HCT116 (cell line): ENCODE data around the gene DUSP6. TPM values are rescaled to one million over a fixed set of nuclear protein-coding genes. Genes with fewer than 3 reads are reported as not detected.

ENCODE experiments used
- ATAC-seq: fragments of 200-7000 bp; cut with Tn5 transposase; 2 replicates; pipeline ENCODE4 v1.9.1; 2020; ENCODE audit warnings: mild to moderate bottlenecking, moderate library complexity
- BruUV-seq: library from RNA; stranded (reverse); fragments of 400-500 nt; replicated peaks from 2 replicates; lab custom pipeline; 2021; lab: Mats Ljungman, UMichigan
- CTCF ChIA-PET: fragments of 300-600 bp; sonication (Branson Sonifier 250); formaldehyde crosslinking; loops from one replicate; lab custom pipeline; 2021; ENCODE audit warnings: antibody characterized with exemption; lab: Charles Lee
- POLR2A ChIA-PET: fragments of 300-600, 350-600 bp; sonication (Branson Sonifier 250); formaldehyde crosslinking; loops from one replicate; lab custom pipeline; 2021; ENCODE audit warnings: antibody characterized with exemption; lab: Charles Lee
- RAD21 ChIA-PET, 2 experiments: fragments of 300-600 bp; sonication (Branson Sonifier 250); formaldehyde crosslinking; loops; one replicate each; lab custom pipeline; 2023; ENCODE audit warnings: low total read pairs in 2 of 2; ENCODE audit not compliant: uncharacterized antibody in 2 of 2, unreplicated experiment in 2 of 2, low non-redundant PET in 1 of 2; lab: Charles Lee
- DNase-seq: peaks from one replicate; pipeline ENCODE4 v3.0.0-alpha.2; 2010; ENCODE audit warnings: low read depth, low spot score
- H2AFZ ChIP-seq: fragments of 200-600 bp; shearing (Covaris generic), sonication (generic); 2 replicates; pipeline ENCODE4 v1.6.1; 2017; ENCODE audit warnings: low read depth, mixed run types, mixed read lengths, antibody characterized with exemption, low read length; ENCODE audit not compliant: poor library complexity, severe bottlenecking
- H3K27ac ChIP-seq: 2 replicates; pipeline ENCODE4 v1.5.1; 2012; ENCODE audit warnings: low read depth, low read length
- H3K27me3 ChIP-seq: fragments of 200-600 bp; sonication (generic); 2 replicates; pipeline ENCODE4 v1.6.1; 2016; ENCODE audit warnings: mixed run types, low read length, mixed read lengths; ENCODE audit not compliant: insufficient read depth
- H3K36me3 ChIP-seq, 2 experiments: fragments of 200-500 bp in 1 of 2; fragments of 200-600 bp in 1 of 2; sonication (Bioruptor generic) in 1 of 2; sonication (generic) in 1 of 2; 2 replicates each; pipeline versions ENCODE4 v1.5.1 to v1.6.1; 2014 to 2016; ENCODE audit warnings: low read length in 2 of 2, inconsistent platforms in 1 of 2, mixed read lengths in 1 of 2, mixed run types in 1 of 2; ENCODE audit not compliant: insufficient read depth in 2 of 2, control insufficient read depth in 1 of 2
- H3K4me1 ChIP-seq, 2 experiments: fragments of 200-600 bp in 1 of 2; sonication (generic) in 1 of 2; 2 replicates each; pipeline versions ENCODE4 v1.5.1 to v1.6.1; 2012 to 2017; ENCODE audit warnings: low read length in 2 of 2, inconsistent platforms in 1 of 2, mild to moderate bottlenecking in 1 of 2, mixed read lengths in 1 of 2, mixed run types in 1 of 2, moderate library complexity in 1 of 2; ENCODE audit not compliant: insufficient read depth in 2 of 2, control insufficient read depth in 1 of 2
- H3K4me2 ChIP-seq: fragments of 200-600 bp; sonication (generic); 2 replicates; pipeline ENCODE4 v1.6.1; 2017; ENCODE audit warnings: mixed run types, low read length, mixed read lengths
- H3K4me3 ChIP-seq, 2 experiments: fragments of 200-600 bp in 1 of 2; sonication (generic) in 1 of 2; replicated peaks in 1 of 2; 2 replicates each; pipeline ENCODE4 v1.5.1; 2011 to 2016; ENCODE audit warnings: low read length in 2 of 2, control low read depth in 1 of 2, low read depth in 1 of 2, mild to moderate bottlenecking in 1 of 2, mixed read lengths in 1 of 2, mixed run types in 1 of 2
- H3K79me2 ChIP-seq: fragments of 200-600 bp; sonication (generic); 2 replicates; pipeline ENCODE4 v1.6.1; 2017; ENCODE audit warnings: mild to moderate bottlenecking, mixed run types, low read length, moderate library complexity, mixed read lengths; ENCODE audit not compliant: insufficient read depth
- H3K9ac ChIP-seq: fragments of 200-600 bp; sonication (generic); 2 replicates; pipeline ENCODE4 v1.6.1; 2016; ENCODE audit warnings: low read length, mixed read lengths
- H3K9me2 ChIP-seq: fragments of 200-600 bp; sonication (generic), shearing (Covaris generic); 2 replicates; pipeline ENCODE4 v1.6.1; 2017; ENCODE audit warnings: mixed run types, mild to moderate bottlenecking, moderate library complexity; ENCODE audit not compliant: insufficient read depth
- H3K9me3 ChIP-seq, 2 experiments: fragments of 200-500 bp in 1 of 2; fragments of 200-600 bp in 1 of 2; sonication (Bioruptor generic) in 1 of 2; sonication (generic) in 1 of 2; 2 replicates each; pipeline ENCODE4 v1.6.1; 2014 to 2017; ENCODE audit warnings: low read length in 2 of 2, mixed read lengths in 2 of 2, inconsistent platforms in 1 of 2, low read depth in 1 of 2, mild to moderate bottlenecking in 1 of 2, mixed run types in 1 of 2, moderate library complexity in 1 of 2; ENCODE audit not compliant: control insufficient read depth in 1 of 2, insufficient read depth in 1 of 2
- H4K20me1 ChIP-seq: fragments of 200-600 bp; sonication (generic), shearing (Covaris generic); 2 replicates; pipeline ENCODE4 v1.6.1; 2017; ENCODE audit warnings: mixed run types, mild to moderate bottlenecking, moderate library complexity; ENCODE audit not compliant: insufficient read depth
- ATF3 ChIP-seq: IDR thresholded peaks from 2 replicates; pipeline ENCODE4 v1.6.1; 2012
- CBX3 ChIP-seq: IDR thresholded peaks from 2 replicates; pipeline ENCODE4 v1.6.1; 2012; ENCODE audit warnings: low read depth
- CEBPB ChIP-seq: IDR thresholded peaks from 2 replicates; pipeline ENCODE4 v1.6.1; 2012; ENCODE audit warnings: low read depth
- CTCF ChIP-seq, 3 experiments: fragments of 200-600 bp in 1 of 3; sonication (generic) in 1 of 3; IDR thresholded peaks in 2 of 3; conservative IDR thresholded peaks in 1 of 3; 2 replicates each; pipeline ENCODE4 v1.5.1; 2012 to 2017; ENCODE audit warnings: low read depth in 2 of 3, low read length in 2 of 3, antibody characterized with exemption in 1 of 3, borderline replicate concordance in 1 of 3, control low read depth in 1 of 3, mild to moderate bottlenecking in 1 of 3, mixed read lengths in 1 of 3, mixed run types in 1 of 3, moderate library complexity in 1 of 3; ENCODE audit not compliant: insufficient read depth in 1 of 3
- EGR1 ChIP-seq: IDR thresholded peaks from 2 replicates; pipeline ENCODE4 v1.6.1; 2012; ENCODE audit warnings: low read depth
- ELF1 ChIP-seq: IDR thresholded peaks from 2 replicates; pipeline ENCODE4 v1.6.1; 2012; ENCODE audit warnings: low read depth, borderline replicate concordance
- EZH2phosphoT487 ChIP-seq: fragments of 200-600 bp; IDR thresholded peaks from 2 replicates; pipeline ENCODE4 v1.6.1; 2018; ENCODE audit warnings: antibody characterized with exemption, borderline replicate concordance
- FOSL1 ChIP-seq: IDR thresholded peaks from 2 replicates; pipeline ENCODE4 v1.6.1; 2012; ENCODE audit warnings: low read depth
- JUND ChIP-seq: IDR thresholded peaks from 2 replicates; pipeline ENCODE4 v1.6.1; 2012
- POLR2A ChIP-seq: IDR thresholded peaks from 2 replicates; pipeline ENCODE4 v1.7.0; 2011; ENCODE audit warnings: borderline replicate concordance; ENCODE audit not compliant: insufficient read depth, insufficient read length; ENCODE audit errors: extremely low read depth
- POLR2AphosphoS5 ChIP-seq: IDR thresholded peaks from 2 replicates; pipeline ENCODE4 v1.6.1; 2011; ENCODE audit warnings: mild to moderate bottlenecking, low read depth, low read length, moderate library complexity
- RAD21 ChIP-seq: IDR thresholded peaks from 2 replicates; pipeline ENCODE4 v1.6.1; 2012; ENCODE audit warnings: low read depth, mild to moderate bottlenecking
- REST ChIP-seq: IDR thresholded peaks from 2 replicates; pipeline ENCODE4 v1.6.1; 2012; ENCODE audit warnings: low read depth
- SIN3A ChIP-seq: IDR thresholded peaks from 2 replicates; pipeline ENCODE4 v1.6.1; 2012; ENCODE audit warnings: low read depth
- SP1 ChIP-seq: IDR thresholded peaks from 2 replicates; pipeline ENCODE4 v1.6.1; 2012; ENCODE audit warnings: low read depth
- SRF ChIP-seq: IDR thresholded peaks from 2 replicates; pipeline ENCODE4 v1.6.1; 2012; ENCODE audit warnings: low read depth
- TCF7L2 ChIP-seq: IDR thresholded peaks from 2 replicates; pipeline ENCODE4 v1.7.0; 2011; ENCODE audit warnings: borderline replicate concordance, inconsistent platforms; ENCODE audit not compliant: insufficient read depth, insufficient read length; ENCODE audit errors: extremely low read depth
- YY1 ChIP-seq: IDR thresholded peaks from 2 replicates; pipeline ENCODE4 v1.6.1; 2011; ENCODE audit warnings: low read length, low read depth, moderate library complexity, mild to moderate bottlenecking; ENCODE audit not compliant: insufficient replicate concordance; ENCODE audit errors: extremely low read depth
- ZBTB33 ChIP-seq: IDR thresholded peaks from 2 replicates; pipeline ENCODE4 v1.6.1; 2011; ENCODE audit warnings: mild to moderate bottlenecking, low read length, moderate library complexity; ENCODE audit not compliant: insufficient replicate concordance; ENCODE audit errors: extremely low read depth
- ZFX ChIP-seq: fragments of 450-650 bp; IDR thresholded peaks from 2 replicates; pipeline ENCODE4 v1.6.1; 2017
- intact Hi-C: fragments of 100-400 bp; cut with micrococcal nuclease; formaldehyde crosslinking; loops from 2 replicates; pipeline ENCODE4 v1.10.0; 2022
- total RNA-seq: library from RNA; stranded (reverse); gene quantifications from one replicate; pipeline ENCODE4 v1.2.1, GENCODE V29; 2021; ENCODE audit not compliant: unreplicated experiment

Gene DUSP6
- total RNA-seq, 1 experiment from 2014 or later: 219 TPM

- ChIA-PET CTCF (interaction anchor here (1.5 kb wide), 1 partner anchor 10 kb away, joined by 5 read pairs; no protein-coding TSS in a partner anchor), POLR2A (no interaction called here), RAD21 (no interaction called here)
- no peak overlapping the region for H3K9ac ChIP-seq
- H3K36me3 ChIP-seq: no peaks in the 10 kb centered on the region
- no peaks in the 10 kb centered on the region for H4K20me1 ChIP-seq
- DNase-seq (no peak), ATAC-seq (no peak)
- H3K9me3 ChIP-seq: no peaks in the 10 kb centered on the region
- TF ChIP-seq YY1 (no peak), ELF1 (no peak), TCF7L2 (no peak), ZFX (no peak), SP1 (no peak), CTCF (IDR thresholded peaks at IDR 0.05 in 2 of 3, conservative IDR thresholded peaks at IDR 0.05 in 1 of 3; ENCODE audit: borderline replicate concordance in 1 of 3, insufficient read depth in 1 of 3, low read depth in 2 of 3, low read length in 2 of 3) (no peak), JUND (no peak), REST (no peak), SIN3A (no peak), CEBPB (no peak), POLR2A (no peak), EGR1 (no peak), ATF3 (no peak), CBX3 (no peak), POLR2AphosphoS5 (no peak), SRF (no peak), ZBTB33 (no peak), RAD21 (no peak), FOSL1 (no peak), EZH2phosphoT487 (no peak)
- no peak overlapping the region for H3K4me3 ChIP-seq
- no peak overlapping the region for H2AFZ ChIP-seq
- no peak overlapping the region for H3K4me2 ChIP-seq
- intact Hi-C loops: no loop called here
- H3K9me2 ChIP-seq: no peaks in the 10 kb centered on the region
- BruUV-seq: no TSS peak
- H3K27me3 ChIP-seq: no peaks in the 10 kb centered on the region
- H3K4me1 ChIP-seq: no peaks in the 10 kb centered on the region
- no peak overlapping the region for H3K27ac ChIP-seq
- H3K79me2 ChIP-seq: no peaks in the 10 kb centered on the region
Observed at GRCh38 chr12:89316705-89317139, 35.6 kb downstream of the DUSP6 start.
